AG20443 (cell line): ENCODE data around the gene AKTIP.
"Not testable (repeated sequence)": the region's sequence is repeated elsewhere in the genome, so short reads cannot be mapped to it uniquely, and the experiment has no call there.

Experiments
- DNase-seq: peaks from one replicate; pipeline ENCODE4 v3.0.0; 2012; ENCODE audit warnings: low spot score, mixed read lengths

The AKTIP gene

DNA sequence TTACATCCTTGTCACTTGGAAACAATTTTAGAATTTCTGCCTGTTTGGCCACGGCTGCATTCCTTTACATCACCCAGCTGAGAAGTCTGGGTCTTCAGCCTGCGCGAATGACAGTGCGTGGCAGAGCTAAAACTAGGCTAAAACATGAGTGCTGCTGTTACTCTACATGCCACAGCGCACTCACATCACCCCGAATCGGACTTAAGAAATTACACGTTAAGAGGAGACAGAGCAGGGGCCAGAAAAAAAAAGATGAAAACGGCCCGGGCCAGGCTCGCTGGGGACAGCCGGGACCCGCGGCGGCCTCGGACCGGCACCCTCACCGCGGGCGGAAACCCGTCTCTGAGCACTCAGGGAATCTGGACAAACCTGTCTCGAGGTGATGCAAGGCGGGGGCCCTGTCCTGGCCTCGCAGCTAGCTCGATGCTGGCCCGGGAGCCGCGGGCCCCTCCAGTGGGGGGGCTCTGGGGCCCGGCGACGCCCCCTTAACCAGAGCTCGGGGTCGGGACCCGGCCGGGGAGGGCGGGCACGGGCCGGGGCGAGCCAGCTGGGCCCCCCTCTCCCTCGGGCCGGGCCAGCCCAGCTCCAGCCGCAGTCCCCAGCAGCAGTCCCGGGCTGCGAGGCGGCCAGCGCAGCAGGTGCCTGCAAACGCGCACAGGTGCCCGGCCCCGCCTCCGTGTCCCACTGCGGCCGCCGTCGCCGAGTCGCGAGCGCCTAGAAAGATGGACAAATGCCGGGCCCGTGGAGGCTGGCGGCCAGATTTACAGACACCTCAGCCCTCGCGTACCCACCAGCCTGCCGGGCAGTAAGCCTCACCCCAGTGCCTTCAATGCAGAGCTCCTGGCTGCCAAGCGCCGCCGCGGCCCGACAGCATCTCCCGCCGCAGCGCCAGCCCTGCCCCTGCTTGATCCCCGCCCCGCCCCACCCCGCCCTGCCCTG, at the start of gene AKTIP:
Gene AKTIP, minus strand, starts transcription at position 879 of the 939 bp plus-strand sequence. CDS start 2,950 bp downstream, outside the sequence.
- peak; percentile 26 for DNase-seq

DNA sequence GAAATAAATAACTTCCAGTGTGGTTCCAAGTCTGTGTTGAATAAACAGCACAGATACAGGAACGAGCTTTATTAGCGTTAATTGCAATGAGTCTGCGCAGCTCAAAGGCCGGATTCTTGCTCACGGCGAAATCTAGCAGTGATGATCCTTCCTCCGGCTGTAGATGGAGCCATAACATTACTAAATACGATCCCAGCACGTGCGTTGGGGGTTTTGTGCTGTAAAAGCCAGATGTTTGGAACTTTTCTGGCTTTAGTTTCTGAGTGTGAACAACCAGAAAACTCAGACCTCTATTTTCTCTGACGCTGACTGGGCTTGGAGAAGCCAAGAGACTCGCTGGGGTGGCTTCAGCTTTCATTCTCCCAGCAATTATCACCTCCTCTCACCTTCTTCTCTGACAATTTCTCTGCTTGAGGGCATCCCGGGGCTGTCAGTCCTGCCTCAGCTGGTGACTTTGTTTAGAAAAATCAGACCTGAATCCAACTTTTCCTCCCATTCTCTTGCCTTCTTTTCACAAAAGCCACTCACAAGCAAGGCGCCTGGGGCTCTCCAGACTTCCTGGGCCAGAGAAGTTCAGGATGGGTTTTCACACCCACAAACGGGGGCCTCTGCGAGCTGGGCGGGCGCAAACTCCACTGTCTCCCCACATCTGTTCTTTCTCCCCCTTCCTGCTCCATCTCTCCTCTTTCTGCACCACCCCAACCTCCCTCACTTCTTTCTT, 47.1 kb upstream of the AKTIP start:
- peak; percentile 92 for DNase-seq

DNA sequence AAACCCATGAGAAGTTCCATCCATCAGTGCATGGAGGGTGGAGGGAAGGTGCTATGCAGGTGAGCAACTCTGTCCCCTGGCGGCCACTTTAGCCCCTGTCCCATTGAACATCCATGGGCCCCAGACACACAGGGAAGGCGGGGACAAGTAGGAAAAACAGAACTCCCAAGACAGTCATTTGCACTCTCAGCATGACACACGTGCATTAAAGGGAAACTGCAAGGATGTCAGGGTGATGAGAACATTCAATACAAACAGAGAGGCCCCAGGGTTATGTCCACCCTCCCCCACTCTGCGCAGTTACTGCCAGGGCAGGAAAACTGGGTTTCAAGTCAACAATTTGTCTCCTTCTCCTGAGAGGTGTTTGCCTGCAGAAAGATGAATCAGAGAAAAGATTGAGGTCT, 44.0 kb upstream of the AKTIP start:
- DNase-seq = no peak

DNA sequence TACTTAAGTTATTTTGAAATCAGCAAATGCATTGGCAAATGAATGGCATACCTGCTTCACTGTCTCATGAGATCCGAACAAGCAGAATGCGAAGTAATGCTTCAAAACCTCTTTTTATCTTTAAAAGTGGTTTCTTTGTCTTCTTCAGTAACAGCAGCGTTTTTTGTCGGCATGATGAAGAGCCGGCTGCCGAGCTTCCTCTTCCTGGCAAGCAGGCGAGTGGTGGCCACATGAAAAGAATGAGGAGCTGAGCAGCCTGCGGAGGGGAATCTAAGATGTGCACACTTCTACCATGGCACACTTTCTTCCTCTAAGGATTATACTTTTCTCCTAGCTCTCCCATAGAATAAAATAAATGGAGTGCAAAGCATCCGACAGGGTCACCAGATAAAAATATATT, 42.4 kb upstream of the AKTIP start:
- no peak for DNase-seq

DNA sequence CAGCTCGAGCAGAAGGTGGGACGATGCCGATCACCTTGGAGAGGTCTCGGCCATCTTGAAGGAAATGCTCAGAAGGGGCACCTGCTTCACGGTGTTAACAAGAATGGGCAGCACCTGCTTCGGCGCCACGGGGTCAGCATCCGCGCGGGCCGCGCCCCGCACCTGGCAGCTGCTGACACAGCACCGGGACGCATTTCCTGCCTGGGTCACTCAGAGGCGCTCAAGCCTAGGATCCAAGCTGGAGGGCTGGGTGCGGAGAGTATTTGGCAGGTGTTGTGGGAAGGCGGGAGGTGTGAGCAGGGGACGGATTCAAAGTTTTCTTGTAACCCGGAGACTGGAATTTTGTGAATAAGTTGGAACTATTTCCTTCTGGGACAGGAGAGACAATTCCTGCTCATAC, 39.3 kb upstream of the AKTIP start:
- no peak for DNase-seq

DNA sequence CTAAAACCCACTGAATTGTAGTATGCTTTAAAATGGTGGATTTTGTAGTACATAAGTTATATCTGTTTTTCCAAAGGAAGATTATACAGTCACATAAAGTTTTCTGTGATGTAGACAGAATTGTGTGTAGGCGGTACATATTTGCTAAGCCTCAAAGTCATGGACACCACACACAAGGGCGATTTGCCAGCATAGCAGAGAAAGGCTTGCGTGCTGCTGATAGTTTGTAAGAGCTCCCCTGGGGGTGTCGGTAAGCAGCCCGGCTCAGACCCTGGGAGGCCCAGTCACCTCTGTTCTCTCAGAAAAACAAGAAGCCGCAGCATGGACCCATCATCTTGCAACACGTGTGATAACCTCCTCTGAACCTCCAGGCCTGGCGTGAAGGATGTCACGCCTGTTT, 38.3 kb upstream of the AKTIP start:
- DNase-seq = peak; percentile 25

DNA sequence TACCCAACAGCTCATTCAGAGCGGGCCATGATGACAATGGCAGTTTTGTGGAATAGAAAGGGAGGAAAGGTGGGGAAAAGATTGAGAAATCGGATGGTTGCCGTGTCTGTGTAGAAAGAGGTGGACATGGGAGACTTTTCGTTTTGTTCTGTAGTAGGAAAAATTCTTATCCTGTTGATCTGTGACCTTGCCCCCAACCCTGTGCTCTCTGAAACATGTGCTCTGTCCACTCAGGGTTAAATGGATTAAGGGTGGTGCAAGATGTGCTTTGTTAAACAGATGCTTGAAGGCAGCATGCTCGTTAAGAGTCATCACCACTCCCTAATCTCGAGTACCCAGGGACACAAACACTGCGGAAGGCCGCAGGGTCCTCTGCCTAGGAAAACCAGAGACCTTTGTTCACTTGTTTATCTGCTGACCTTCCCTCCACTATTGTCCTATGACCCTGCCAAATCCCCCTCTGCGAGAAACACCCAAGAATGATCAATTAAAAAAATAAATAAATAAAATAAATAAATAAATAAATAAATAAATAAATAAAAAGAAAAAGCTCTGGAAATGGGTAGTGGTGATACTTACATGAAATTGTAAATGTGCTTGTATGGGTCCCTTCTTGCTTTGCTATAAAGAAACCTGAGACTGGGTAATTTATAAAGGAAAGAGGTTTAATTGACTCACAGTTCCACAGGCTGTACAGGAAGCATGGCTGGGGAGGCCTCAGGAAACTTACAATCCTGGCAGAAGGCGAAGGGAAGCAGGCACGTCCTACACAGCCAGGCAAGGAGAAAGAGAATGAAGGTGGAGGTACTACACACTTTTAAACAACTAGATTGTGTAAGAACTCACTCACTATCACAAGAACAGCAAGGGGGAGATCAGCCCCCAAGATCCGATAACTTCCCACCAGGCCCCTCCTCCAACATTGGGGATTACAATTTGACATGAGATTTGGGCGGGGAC, 37.0 kb upstream of the AKTIP start:
- DNase-seq = not testable (repeated sequence)

DNA sequence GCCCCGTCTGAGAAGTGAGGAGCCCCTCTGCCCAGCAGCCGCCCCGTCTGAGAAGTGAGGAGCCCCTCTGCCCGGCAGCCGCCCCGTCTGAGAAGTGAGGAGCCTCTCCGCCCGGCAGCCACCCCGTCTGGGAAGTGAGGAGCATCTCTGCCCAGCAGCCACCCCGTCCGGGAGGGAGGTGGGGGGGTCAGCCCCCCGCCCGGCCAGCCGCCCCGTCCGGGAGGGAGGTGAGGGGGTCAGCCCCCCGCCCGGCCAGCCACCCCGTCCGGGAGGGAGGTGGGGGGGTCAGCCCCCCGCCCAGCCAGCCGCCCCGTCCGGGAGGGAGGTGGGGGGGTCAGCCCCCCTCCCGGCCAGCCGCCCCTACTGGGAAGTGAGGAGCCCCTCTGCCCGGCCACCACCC, 36.3 kb upstream of the AKTIP start:
- not testable (repeated sequence) for DNase-seq

DNA sequence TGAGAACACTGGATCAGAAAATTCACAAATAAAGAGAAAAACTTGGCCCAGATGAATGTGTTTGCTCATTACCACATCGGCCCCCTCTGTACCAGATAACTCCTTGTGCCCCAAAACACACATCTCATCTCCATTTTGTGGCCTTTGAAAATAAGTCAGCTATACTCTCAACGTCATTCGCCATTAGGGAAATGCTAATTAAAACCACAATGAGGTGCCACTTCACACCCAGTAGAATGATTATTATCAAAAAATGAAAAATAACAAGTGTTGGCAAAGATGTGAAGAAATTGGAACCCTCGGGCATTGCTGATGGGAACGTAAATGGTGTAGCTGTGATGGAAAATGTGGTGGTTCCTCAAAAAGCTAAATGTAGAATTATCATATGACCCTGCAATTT, 34.6 kb upstream of the AKTIP start:
- no peak for DNase-seq

DNA sequence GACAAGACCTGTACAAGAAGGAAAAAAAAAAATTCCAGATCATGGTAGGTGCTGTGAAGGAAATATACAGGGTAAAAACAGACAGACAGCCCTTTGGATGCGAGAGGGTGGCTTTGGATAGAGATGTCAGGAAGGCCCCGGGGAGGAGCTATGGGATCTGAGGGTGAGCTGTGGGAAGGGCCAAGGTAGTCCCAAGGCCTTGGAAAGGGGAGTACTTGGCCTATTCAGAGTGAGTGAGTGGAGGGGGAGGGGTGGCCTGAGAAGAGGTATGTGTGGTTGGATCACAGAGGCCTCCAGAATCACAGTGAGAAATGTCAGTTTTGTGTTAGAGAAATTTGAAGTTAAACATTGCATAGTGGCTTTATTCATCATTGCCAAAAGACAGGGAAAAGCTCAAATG, 31.2 kb upstream of the AKTIP start:
- no peak for DNase-seq

DNA sequence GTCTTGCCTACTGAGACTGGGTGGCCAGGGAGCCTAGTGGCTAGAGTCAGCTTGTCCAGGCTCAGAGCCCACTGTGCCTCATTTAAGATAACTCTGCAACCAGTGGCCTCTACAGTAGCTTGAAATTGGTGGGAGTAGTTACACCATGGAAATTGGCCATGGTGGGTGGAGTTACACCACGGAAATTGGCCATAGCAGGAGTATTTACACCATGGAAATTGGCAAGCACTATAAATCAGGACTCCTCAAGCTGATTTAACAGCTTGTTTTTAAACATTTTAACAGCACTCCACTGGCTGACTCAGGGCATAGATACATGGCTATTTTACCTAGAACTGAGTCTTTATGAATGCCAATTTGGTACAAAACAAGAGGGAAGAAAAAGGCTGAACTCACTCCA, 27.7 kb upstream of the AKTIP start:
- DNase-seq = no peak

DNA sequence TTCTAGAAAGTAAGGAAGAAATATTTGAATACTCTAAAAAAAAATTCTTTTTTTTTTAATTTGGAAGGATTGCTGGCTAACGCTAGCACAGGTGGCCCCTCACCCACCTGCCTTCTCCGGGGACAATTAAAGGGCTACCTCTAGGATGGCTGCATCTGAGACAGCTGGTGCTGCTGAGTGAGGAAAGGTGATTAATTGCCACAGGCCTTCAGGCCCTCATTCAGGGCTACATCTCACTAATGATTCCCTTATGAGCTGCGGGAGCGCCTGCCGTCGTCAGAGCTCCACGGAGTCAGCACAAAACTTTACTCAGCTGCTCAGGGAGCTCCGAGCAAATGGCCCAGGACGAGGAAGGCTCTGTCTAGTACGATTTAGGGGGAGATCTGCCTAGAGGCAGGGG, 27.0 kb upstream of the AKTIP start:
- DNase-seq = no peak

DNA sequence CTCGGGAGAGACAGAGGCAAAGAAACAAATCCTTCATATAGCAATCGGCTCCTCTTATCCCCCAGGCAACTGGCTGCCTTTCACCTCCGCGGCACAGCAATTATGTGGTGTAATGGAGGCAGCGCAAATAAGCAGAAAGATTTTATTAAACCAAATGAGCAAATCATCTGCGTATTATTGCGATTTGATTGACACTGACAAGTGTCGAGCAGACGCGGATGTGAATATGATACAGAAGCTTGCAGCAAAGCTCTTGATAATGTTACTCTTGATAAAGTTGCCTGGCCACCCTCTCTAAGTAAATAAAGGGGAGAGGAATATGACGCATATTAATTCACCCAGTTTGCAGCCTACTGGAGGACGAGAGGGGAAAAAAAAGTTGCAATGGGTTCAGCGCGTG, 26.5 kb upstream of the AKTIP start:
- DNase-seq = no peak

DNA sequence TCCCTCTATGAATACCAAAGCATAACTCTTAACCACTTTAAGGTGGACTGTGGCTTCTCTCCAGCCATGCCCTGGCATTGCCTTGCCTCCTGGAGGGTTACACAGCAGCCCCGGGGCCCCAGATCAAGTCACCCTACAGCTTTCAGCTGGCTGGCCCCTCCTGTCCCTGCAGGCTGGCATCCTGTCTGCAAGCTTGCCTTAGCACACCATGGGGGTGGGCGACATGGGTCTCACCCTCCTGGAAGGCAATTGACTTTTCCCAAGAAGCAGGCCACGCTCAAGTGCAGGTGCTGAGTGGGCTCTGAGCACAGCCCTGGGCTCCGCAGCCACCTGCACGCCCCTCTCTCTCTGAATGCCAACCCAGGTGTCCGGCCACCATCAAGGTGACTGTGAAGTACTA, 25.8 kb upstream of the AKTIP start:
- no peak for DNase-seq

DNA sequence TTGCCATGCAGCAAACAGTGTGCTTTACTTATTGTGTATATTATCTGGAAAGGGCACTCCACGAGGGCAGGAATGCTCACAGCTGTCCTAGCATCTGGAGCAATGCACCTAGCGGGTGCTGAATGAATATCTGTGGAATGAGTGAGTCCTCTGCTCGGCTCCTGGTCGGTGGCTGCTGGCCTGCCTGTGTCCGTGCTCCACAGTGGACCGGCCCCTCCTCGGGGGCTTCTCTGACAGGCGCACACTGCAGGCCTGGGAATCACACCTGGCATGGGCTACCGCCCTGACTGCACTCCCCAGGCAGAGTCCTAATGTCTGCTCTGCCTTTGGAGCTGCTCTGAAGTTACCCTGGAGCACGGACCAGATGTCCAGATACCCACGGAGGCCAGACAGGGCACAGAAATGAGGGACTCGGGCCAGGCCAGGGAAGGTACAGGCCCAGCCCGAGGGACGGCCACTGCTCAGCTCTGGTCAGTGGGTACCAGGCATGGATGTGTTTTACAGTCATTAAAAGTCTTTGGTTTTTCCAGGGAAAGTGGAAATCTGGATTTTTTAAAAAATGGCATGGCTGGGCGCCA, 21.1 kb upstream of the AKTIP start:
- no peak for DNase-seq

DNA sequence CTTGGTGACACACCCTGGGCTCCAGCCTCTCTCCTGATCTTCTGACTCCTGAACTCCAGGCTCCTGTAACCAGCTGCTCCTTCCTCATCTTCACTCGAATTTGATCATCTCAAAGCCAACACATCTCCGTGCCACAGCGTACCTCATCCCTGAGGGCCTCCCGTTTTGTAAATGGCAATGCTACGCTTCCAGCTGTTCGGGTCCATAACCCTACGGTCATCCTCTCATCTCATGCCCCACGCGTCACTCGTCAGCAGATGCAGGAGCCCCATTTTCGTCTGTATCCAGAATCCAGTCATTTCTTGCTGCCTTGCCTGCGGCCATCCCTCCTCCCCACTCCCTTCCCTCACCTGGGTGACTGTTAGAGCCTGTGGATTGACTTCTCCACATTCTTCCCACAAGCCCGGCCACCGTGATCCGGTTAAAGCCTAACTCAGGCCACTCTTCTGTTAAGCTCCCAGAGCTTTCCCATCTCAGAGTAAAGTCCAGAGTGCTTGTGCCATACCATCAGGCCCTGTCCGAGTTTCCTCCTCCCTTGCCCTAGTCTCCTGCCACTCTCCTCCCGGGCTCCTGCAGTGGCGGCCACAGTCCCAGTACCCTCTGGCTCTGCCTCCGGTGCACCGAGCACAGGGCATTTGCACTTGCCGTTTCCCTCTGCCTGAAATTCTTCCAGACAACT, 20.3 kb upstream of the AKTIP start:
- no peak for DNase-seq

DNA sequence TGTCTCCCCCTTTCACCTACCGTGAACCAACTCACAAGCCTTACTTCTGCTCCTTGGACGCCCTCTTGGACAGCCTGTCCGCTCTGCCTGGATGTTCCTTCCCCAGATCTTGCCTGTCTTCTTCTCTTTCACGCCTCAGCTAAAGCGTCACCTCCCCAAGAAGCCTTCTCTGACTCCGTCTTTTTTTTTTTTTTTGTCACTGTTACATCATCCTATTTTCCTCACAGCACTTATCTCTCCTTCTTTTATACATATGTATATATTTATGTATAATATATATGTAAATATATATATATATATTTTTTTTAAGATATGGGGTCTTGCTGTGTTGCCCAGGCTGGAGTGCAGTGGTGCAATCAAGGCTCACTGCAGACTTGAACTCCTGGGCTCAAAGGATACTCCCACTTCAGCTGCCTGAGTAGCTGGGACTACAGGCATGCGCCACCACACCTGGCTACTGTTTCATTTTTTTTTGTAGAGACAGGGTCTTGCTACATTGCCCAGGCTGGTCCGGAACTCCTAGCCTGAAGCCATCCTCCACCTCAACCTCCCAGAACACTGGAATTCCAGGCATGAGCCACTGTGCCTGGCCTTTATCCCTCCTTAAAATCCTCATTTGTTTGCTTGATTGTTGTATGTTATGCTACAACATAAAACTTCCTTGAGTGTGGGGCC, 16.5 kb upstream of the AKTIP start:
- no peak for DNase-seq

DNA sequence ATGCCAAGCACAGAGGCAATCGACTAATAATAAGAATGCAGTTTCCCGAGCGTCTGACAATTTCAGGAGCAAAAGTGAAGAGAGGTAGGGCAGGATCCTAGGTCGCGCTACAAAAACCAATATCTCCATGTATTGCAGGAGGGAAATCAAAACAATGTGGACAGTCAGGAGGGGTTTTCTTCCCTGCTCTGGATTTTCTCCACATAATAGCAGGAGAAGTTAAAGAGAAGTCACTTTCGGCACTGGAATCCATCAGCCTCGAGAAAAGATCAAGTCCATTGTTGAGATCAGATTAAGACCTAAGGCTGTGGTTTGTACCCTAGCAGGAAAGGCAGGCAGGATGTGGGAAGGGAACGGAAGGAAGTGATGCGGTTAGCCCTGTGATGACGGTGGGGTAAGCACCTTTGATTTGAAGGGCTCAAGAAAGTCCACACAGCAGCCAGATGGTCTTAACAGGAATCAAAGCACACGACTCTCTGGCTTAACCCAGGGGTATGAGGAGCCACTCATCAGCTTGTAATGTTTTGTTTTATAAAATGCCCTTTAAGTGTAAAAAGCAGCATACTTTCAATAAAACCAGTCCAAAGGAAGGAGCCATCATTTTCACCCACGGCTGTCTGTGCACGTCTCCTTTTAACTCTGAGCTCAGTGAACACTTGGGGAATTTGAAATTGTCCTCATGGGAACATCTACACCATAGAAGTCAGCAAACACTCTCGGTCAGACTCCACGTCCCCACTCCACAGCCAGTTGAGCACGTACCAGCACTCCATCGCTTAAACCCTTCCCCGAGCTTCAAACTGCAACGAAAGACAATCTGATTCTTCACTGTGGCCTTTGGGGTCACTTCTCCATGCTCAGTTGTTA, 15.8 kb upstream of the AKTIP start:
- no peak for DNase-seq

DNA sequence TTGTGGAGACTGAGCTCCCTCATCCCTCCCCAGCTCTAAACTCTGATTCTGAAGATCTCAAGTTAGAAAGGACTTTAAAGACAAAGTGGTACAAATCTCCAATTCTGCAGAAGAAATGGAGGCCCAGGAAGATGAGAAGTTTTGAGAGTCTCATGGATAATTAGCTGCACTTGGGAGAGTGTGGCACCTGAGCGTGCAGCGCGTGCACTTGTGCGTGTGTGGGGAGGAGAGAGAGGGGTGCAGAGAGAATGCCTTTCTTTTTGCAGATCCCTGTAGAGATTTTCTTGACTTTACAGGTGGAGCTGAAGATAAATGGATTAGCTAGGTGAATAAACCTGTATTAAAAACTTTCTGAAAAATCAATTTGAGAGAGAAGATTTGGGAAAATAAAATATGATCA, 14.8 kb upstream of the AKTIP start:
- DNase-seq = no peak

DNA sequence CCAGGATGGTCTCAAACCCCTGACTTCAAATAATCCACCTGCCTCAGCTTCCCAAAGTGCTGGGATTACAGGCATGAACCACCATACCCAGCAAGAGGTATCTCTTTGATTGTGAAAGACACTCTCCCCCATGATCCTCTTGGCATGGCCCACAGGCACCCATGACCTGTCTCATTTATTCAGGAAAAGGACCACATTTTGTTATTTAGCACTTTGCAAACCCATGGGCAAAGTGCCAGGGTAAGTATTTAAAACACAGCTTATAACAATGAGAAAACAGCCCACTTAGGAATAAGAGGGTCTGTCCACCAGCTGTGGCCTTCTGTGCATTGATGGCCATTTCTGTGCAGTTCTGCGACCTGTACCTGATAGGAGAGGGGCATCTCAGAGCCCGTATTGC, 12.8 kb upstream of the AKTIP start:
- no peak for DNase-seq
